Brain microvascular endothelial cell (primary cell): ENCODE measurements around the gene TMEM184A.

Source experiments
- DNase-seq: peaks from one replicate; pipeline ENCODE4 v3.0.0-alpha.2; 2020
- H3K27ac ChIP-seq: fragments of 250-450 bp; sonication (Bioruptor Pico); 2 replicates; pipeline ENCODE4 v1.5.1; 2020; ENCODE audit warnings: mild to moderate bottlenecking, moderate library complexity
- H3K27me3 ChIP-seq: fragments of 250-450 bp; sonication (Bioruptor Pico); replicated peaks from 2 replicates; pipeline ENCODE4 v1.5.1; 2020; ENCODE audit warnings: mild to moderate bottlenecking
- H3K36me3 ChIP-seq: fragments of 250-450 bp; sonication (Bioruptor Pico); replicated peaks from 2 replicates; pipeline ENCODE4 v1.5.1; 2020; ENCODE audit warnings: mild to moderate bottlenecking
- H3K4me3 ChIP-seq: 2 replicates; pipeline ENCODE4 v1.5.1; 2011; ENCODE audit warnings: low read depth, mild to moderate bottlenecking, control low read depth, low read length, moderate library complexity
- in situ Hi-C: cut with HindIII; loops from 2 replicates; pipeline ENCODE4 v1.10.0; 2017; ENCODE audit warnings: low sequenced_read_pairs, low pct_ligation_motif_present
- TF ChIP-seq, protein P1 (sequence below): IDR thresholded peaks from 2 replicates; pipeline ENCODE4 v1.5.1; 2011; ENCODE audit warnings: low read depth, mild to moderate bottlenecking, moderate library complexity, low read length, control low read depth, inconsistent platforms; ENCODE audit errors: missing control alignments

Gene TMEM184A

GRCh38 chr7:1599640-1600395 is 43.8 kb upstream of the TMEM184A start:
- TF ChIP-seq, protein P1, sequence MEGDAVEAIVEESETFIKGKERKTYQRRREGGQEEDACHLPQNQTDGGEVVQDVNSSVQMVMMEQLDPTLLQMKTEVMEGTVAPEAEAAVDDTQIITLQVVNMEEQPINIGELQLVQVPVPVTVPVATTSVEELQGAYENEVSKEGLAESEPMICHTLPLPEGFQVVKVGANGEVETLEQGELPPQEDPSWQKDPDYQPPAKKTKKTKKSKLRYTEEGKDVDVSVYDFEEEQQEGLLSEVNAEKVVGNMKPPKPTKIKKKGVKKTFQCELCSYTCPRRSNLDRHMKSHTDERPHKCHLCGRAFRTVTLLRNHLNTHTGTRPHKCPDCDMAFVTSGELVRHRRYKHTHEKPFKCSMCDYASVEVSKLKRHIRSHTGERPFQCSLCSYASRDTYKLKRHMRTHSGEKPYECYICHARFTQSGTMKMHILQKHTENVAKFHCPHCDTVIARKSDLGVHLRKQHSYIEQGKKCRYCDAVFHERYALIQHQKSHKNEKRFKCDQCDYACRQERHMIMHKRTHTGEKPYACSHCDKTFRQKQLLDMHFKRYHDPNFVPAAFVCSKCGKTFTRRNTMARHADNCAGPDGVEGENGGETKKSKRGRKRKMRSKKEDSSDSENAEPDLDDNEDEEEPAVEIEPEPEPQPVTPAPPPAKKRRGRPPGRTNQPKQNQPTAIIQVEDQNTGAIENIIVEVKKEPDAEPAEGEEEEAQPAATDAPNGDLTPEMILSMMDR = no peak
- H3K27ac ChIP-seq = no peak overlapping the region

DNA sequence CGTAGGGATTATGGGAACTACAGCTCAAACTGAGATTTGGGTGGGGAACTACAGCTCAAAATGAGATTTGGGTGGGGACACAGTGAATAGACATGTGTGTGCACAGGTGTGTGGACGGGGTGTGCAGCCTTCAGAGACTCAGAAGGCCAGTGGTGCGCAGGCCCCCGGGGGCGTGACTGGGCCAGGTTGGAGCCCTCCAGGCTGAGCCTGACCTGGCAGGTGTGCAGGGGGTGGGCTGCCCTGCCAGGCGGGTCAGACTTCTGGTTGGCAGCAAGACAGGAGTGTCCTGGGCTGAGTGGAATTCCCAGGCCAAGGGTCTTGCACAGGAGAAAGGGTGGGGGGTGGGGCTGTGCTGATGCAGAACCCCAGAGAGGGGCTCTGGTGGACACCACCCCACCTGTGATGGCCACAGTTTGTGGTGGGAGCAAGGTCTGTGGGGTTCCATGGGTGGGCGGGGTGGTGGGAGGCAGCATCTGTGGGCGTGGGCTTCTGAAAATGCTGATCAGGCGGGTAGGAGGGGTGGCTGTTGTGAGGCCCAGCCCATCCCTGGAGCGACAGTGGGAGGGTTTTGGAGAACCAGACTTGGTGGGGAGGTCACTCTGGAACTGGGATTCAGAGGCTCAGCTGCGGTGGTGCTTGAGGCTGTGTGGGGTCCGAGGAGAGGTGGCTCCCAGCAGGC is 43.1 kb upstream of the TMEM184A start:
- H3K27me3 ChIP-seq = no peaks in the 10 kb centered on the region
- TF ChIP-seq, protein P1 = no peak
- DNase-seq = no peak
- no peak overlapping the region for H3K27ac ChIP-seq
- in situ Hi-C loops = no loop called here
- H3K4me3 ChIP-seq = no peak overlapping the region
- no peaks in the 10 kb centered on the region for H3K36me3 ChIP-seq

More at GRCh38 chr7:1599640-1600395, 43.8 kb upstream of the TMEM184A start:
- Histone ChIP-seq H3K27me3 (no peaks in the 10 kb centered on the region), H3K36me3 (no peaks in the 10 kb centered on the region), H3K4me3 (no peak overlapping the region)
- in situ Hi-C loops = no loop called here
- no peak for DNase-seq

GRCh38 chr7:1598286-1598685 is 42.3 kb upstream of the TMEM184A start:
- Histone ChIP-seq H3K27me3 (peaks cover 2% of the 10 kb centered on the region), H3K4me3 (no peak overlapping the region), H3K27ac (no peak overlapping the region), H3K36me3 (no peaks in the 10 kb centered on the region)
- TF ChIP-seq, protein P1 = no peak
- no peak for DNase-seq
- in situ Hi-C loops = no loop called here

DNA sequence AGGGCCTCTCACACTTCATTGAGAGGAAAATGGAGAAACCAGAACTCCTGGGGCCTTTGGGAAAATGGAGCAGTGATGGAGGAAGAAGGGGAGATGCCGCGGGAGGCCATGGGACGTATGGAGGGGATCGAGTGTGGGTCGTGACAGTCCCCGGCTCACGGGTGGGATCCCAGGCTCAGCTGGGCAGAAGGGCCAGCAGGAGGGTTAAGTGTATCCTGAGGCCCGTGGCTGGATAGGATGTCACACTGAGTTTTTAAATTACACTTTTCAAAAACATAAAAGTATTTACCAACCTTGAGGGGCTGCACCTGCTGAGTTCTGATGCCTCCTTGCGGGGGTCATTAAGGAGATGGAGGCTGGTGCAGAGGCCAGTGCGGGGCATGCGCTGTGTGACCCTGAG is 41.8 kb upstream of the TMEM184A start:
- TF ChIP-seq, protein P1 = no peak
- Histone ChIP-seq H3K27me3 (peaks cover 2% of the 10 kb centered on the region), H3K27ac (no peak overlapping the region), H3K4me3 (no peak overlapping the region), H3K36me3 (no peaks in the 10 kb centered on the region)
- DNase-seq = no peak
- in situ Hi-C loops = no loop called here

GRCh38 chr7:1597066-1597760 is 41.2 kb upstream of the TMEM184A start:
- DNase-seq = no peak
- TF ChIP-seq, protein P1 = no peak
- in situ Hi-C loops = no loop called here
- Histone ChIP-seq H3K4me3 (no peak overlapping the region), H3K27ac (no peak overlapping the region), H3K27me3 (peaks cover 5% of the 10 kb centered on the region), H3K36me3 (no peaks in the 10 kb centered on the region)
